Ishikawa (cell line): ENCODE measurements around the gene IPCEF1.

ENCODE experiments used
- CEBPB ChIP-seq: IDR thresholded peaks from 2 replicates; pipeline ENCODE4 v1.6.1; 2012
- CREB1 ChIP-seq: IDR thresholded peaks from 2 replicates; pipeline ENCODE4 v1.6.1; 2012; ENCODE audit warnings: low read depth
- EGR1 ChIP-seq: IDR thresholded peaks from 2 replicates; pipeline ENCODE4 v1.6.1; 2012
- EP300 ChIP-seq: IDR thresholded peaks from 2 replicates; pipeline ENCODE4 v1.6.1; 2012; ENCODE audit warnings: borderline replicate concordance
- FOXM1 ChIP-seq: IDR thresholded peaks from 2 replicates; pipeline ENCODE4 v1.6.1; 2012; ENCODE audit warnings: low read depth, borderline replicate concordance
- MAX ChIP-seq: IDR thresholded peaks from 2 replicates; pipeline ENCODE4 v1.6.1; 2012
- NFIC ChIP-seq: IDR thresholded peaks from 2 replicates; pipeline ENCODE4 v1.6.1; 2012
- RAD21 ChIP-seq: IDR thresholded peaks from 2 replicates; pipeline ENCODE4 v1.6.1; 2012; ENCODE audit warnings: low read depth
- TAF1 ChIP-seq: IDR thresholded peaks from 2 replicates; pipeline ENCODE4 v1.6.1; 2012; ENCODE audit warnings: low read depth, mild to moderate bottlenecking
- TCF12 ChIP-seq: IDR thresholded peaks from 2 replicates; pipeline ENCODE4 v1.6.1; 2012; ENCODE audit warnings: low read depth
- TEAD4 ChIP-seq: IDR thresholded peaks from 2 replicates; pipeline ENCODE4 v1.6.1; 2012
- USF1 ChIP-seq: IDR thresholded peaks from 2 replicates; pipeline ENCODE4 v1.6.1; 2012
- YY1 ChIP-seq: IDR thresholded peaks from 2 replicates; pipeline ENCODE4 v1.6.1; 2012; ENCODE audit warnings: low read depth
- ZBTB7A ChIP-seq: IDR thresholded peaks from 2 replicates; pipeline ENCODE4 v1.6.1; 2012; ENCODE audit warnings: low read depth
- TF ChIP-seq, protein P1 (sequence below): IDR thresholded peaks from 2 replicates; pipeline ENCODE4 v1.6.1; 2012; ENCODE audit warnings: low read depth, mild to moderate bottlenecking

The IPCEF1 gene

GRCh38 chr6:154380741-154381140, 24.1 kb upstream of the IPCEF1 start:
- no peak for TF ChIP-seq TAF1
- TF ChIP-seq EP300 = no peak
- no peak for TF ChIP-seq EGR1
- TF ChIP-seq FOXM1 = no peak
- no peak for TF ChIP-seq TCF12
- TF ChIP-seq CREB1 = no peak
- no peak for TF ChIP-seq USF1
- no peak for TF ChIP-seq MAX
- no peak for TF ChIP-seq RAD21
- TF ChIP-seq CEBPB = no peak

DNA sequence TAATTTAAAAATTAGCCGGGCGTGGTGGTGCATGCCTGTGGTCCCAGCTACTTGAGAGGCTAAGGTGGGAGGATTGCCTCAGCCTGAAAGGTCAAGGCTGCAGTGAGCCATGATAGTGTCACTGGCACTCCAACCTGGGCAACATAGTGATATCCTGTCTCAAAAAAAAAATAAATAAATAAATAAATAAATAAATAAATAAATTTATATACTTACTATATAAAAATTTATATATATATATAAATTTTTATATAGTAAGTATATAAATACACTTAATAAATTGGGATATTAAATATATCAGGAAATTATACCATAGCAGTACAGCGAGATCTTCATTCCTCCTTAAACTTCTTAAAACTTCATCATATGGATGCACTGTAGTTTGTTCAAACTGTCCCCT, 23.0 kb upstream of the IPCEF1 start:
- TF ChIP-seq YY1 (no peak), TAF1 (no peak), EP300 (no peak), CREB1 (no peak), CEBPB (no peak), TCF12 (no peak), EGR1 (no peak)
- TF ChIP-seq, protein P1, sequence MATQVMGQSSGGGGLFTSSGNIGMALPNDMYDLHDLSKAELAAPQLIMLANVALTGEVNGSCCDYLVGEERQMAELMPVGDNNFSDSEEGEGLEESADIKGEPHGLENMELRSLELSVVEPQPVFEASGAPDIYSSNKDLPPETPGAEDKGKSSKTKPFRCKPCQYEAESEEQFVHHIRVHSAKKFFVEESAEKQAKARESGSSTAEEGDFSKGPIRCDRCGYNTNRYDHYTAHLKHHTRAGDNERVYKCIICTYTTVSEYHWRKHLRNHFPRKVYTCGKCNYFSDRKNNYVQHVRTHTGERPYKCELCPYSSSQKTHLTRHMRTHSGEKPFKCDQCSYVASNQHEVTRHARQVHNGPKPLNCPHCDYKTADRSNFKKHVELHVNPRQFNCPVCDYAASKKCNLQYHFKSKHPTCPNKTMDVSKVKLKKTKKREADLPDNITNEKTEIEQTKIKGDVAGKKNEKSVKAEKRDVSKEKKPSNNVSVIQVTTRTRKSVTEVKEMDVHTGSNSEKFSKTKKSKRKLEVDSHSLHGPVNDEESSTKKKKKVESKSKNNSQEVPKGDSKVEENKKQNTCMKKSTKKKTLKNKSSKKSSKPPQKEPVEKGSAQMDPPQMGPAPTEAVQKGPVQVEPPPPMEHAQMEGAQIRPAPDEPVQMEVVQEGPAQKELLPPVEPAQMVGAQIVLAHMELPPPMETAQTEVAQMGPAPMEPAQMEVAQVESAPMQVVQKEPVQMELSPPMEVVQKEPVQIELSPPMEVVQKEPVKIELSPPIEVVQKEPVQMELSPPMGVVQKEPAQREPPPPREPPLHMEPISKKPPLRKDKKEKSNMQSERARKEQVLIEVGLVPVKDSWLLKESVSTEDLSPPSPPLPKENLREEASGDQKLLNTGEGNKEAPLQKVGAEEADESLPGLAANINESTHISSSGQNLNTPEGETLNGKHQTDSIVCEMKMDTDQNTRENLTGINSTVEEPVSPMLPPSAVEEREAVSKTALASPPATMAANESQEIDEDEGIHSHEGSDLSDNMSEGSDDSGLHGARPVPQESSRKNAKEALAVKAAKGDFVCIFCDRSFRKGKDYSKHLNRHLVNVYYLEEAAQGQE = no peak

DNA sequence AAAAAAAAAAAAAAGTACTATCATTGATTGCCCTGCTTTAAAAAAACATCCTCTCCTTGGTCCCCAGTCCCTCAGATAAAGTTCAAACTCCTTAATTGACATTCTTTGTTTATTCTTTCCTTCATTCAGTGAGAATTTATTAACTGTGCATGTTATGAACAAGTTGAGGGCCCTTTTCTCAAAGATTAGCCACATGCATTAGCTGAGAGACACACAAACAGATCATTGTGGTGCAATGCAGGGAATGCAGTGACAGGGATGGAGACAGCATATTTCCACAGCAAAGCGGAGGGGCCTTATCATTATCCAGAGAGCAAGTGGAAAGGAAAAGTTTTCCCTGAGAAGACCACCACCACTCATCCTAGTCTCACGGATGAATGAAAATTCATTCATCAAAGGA, 21.9 kb upstream of the IPCEF1 start:
- TF ChIP-seq TEAD4 (no peak), YY1 (no peak), FOXM1 (no peak), TAF1 (no peak), EP300 (no peak), NFIC (no peak), TCF12 (no peak), RAD21 (no peak), CEBPB (no peak), CREB1 (no peak), MAX (no peak), EGR1 (no peak), USF1 (no peak), ZBTB7A (no peak)
- TF ChIP-seq, protein P1 = no peak

DNA sequence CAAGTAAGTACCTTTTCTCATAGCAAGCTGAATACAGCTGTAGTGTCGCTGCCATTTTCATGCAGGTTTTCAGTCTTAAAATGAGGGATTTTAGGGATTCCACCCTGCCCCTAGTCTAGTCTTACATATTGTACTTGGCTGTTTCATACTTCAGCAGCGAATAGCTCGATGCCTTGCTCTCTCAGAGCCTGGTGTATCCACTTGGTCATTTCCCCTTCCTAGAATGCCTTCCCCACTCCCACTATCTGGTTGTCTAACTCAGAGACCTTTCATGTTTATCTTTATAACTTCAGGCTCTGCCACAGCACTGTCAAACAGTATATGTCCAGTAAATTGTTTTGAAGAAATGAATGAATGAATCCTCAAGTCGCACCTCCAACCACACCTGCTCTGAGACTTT, 21.1 kb upstream of the IPCEF1 start:
- no peak for TF ChIP-seq USF1
- no peak for TF ChIP-seq TAF1
- TF ChIP-seq FOXM1 = no peak
- TF ChIP-seq MAX = no peak
- no peak for TF ChIP-seq CREB1
- TF ChIP-seq RAD21 = no peak
- no peak for TF ChIP-seq TCF12
- TF ChIP-seq CEBPB = no peak
- TF ChIP-seq, protein P1 = no peak
- no peak for TF ChIP-seq ZBTB7A
- no peak for TF ChIP-seq EGR1
- no peak for TF ChIP-seq TEAD4
- TF ChIP-seq NFIC = no peak
- TF ChIP-seq EP300 = no peak
- no peak for TF ChIP-seq YY1
